Stimulated activated CD4-positive, alpha-beta T cell treated with anti-CD3 and anti-CD28 coated beads, Interleukin-12 subunit alpha, Interleukin-12 subunit beta, amount 100 ng/mL, for 24 hours (primary cell): Measurements from ENCODE around the gene HADHA.

Source experiments
- DNase-seq, 2 experiments: peaks; one replicate each; pipeline ENCODE4 v3.0.0-alpha.2; 2020; ENCODE audit warnings: low read depth in 2 of 2

HADHA gene

GRCh38 chr2:26191316-26192159, 52.9 kb downstream of the HADHA start:
- DNase-seq: no peak

- DNase-seq: no peak
These were observed 54.1 kb downstream of the HADHA start for GRCh38 chr2:26190369-26190768.

- DNase-seq: no peak
These were observed 54.7 kb downstream of the HADHA start for GRCh38 chr2:26189751-26190150.

GRCh38 chr2:26189123-26189522, 55.3 kb downstream of the HADHA start:
- DNase-seq: no peak

GRCh38 chr2:26187537-26188104, 56.8 kb downstream of the HADHA start:
- DNase-seq: no peak

- DNase-seq: no peak
These were observed 57.3 kb downstream of the HADHA start for GRCh38 chr2:26187114-26187513.

GRCh38 chr2:26185954-26186770, 58.3 kb downstream of the HADHA start:
- no peak for DNase-seq

GRCh38 chr2:26185304-26185928, 59.0 kb downstream of the HADHA start:
- no peak for DNase-seq

GRCh38 chr2:26184555-26185303, 59.7 kb downstream of the HADHA start:
- DNase-seq: peak; percentile 66 to 70

- no peak for DNase-seq
These were observed 60.3 kb downstream of the HADHA start for GRCh38 chr2:26184121-26184520.

GRCh38 chr2:26182887-26183630, 61.4 kb downstream of the HADHA start:
- no peak for DNase-seq

- no peak for DNase-seq
These were observed 62.0 kb downstream of the HADHA start for GRCh38 chr2:26182441-26182840.

GRCh38 chr2:26179446-26179913, 65.0 kb downstream of the HADHA start:
- no peak for DNase-seq

GRCh38 chr2:26178746-26179436, 65.5 kb downstream of the HADHA start:
- DNase-seq: no peak

- DNase-seq: no peak
These were observed 66.2 kb downstream of the HADHA start for GRCh38 chr2:26178246-26178645.

- no peak for DNase-seq
These were observed 67.3 kb downstream of the HADHA start for GRCh38 chr2:26177122-26177521.

GRCh38 chr2:26176279-26176615, 68.2 kb downstream of the HADHA start:
- DNase-seq: no peak

GRCh38 chr2:26175466-26176278, 68.8 kb downstream of the HADHA start:
- no peak for DNase-seq
